ENCODE measurements around the gene GMEB2. TPM values are rescaled to one million over a fixed set of nuclear protein-coding genes. Genes with fewer than 3 reads are reported as not detected.
"Not testable (repeated sequence)": the region's sequence is repeated elsewhere in the genome, so short reads cannot be mapped to it uniquely, and the experiment has no call there.

Gene GMEB2
- total RNA-seq, 1 experiment from 2014 or later = 19.6 TPM

GRCh38 chr20:63672666-63673065, 45.8 kb upstream of the GMEB2 start:
- peaks cover 17% of the 10 kb centered on the region for H3K36me3 Mint-ChIP-seq (ENCODE audit: insufficient read depth, unreplicated experiment)
- no peak for TF ChIP-seq CTCF (IDR thresholded peaks at IDR 0.05; ENCODE audit: unreplicated experiment)
- intact Hi-C loops (cut with micrococcal nuclease) = no loop called here
- H3K4me1 Mint-ChIP-seq (ENCODE audit: insufficient read depth, unreplicated experiment) = no peaks in the 10 kb centered on the region
- no peak overlapping the region for H3K4me3 Mint-ChIP-seq (ENCODE audit: unreplicated experiment)
- ChIA-PET CTCF (no interaction called here), POLR2A (interaction anchor here (0.7 to 1.9 kb wide), 3 partner anchors 10 to 192 kb away, joined by 4 to 10 read pairs (median 6); partner anchors contain the start of genes RTEL1 and TPD52L2)
- H3K27me3 Mint-ChIP-seq (ENCODE audit: insufficient read depth, unreplicated experiment) = no peaks in the 10 kb centered on the region
- H3K27ac Mint-ChIP-seq (ENCODE audit: low read depth, unreplicated experiment) = no peak overlapping the region
- BruUV-seq (replicated peaks) = no TSS peak
- H3K9me3 Mint-ChIP-seq (ENCODE audit: unreplicated experiment) = no peaks in the 10 kb centered on the region
- no peak for DNase-seq (ENCODE audit: unreplicated experiment)

- intact Hi-C loops (cut with micrococcal nuclease); DNase-seq (ENCODE audit: unreplicated experiment); CTCF ChIA-PET; H3K9me3 Mint-ChIP-seq (ENCODE audit: unreplicated experiment); H3K4me3 Mint-ChIP-seq (ENCODE audit: unreplicated experiment); H3K4me1 Mint-ChIP-seq (ENCODE audit: insufficient read depth, unreplicated experiment); H3K27me3 Mint-ChIP-seq (ENCODE audit: insufficient read depth, unreplicated experiment); H3K27ac Mint-ChIP-seq (ENCODE audit: low read depth, unreplicated experiment); BruUV-seq (replicated peaks): not testable (repeated sequence)
- POLR2A ChIA-PET = interaction anchor here (0.6 to 1.9 kb wide), 3 partner anchors 11 to 120 kb away, joined by 3 to 10 read pairs (median 4); partner anchors contain the start of gene RTEL1
- peaks cover 24% of the 10 kb centered on the region for H3K36me3 Mint-ChIP-seq (ENCODE audit: insufficient read depth, unreplicated experiment)
Measured at GRCh38 chr20:63671695-63672094, 44.8 kb upstream of the GMEB2 start.

- H3K4me3 Mint-ChIP-seq (ENCODE audit: unreplicated experiment) = no peak overlapping the region
- no peaks in the 10 kb centered on the region for H3K4me1 Mint-ChIP-seq (ENCODE audit: insufficient read depth, unreplicated experiment)
- H3K9me3 Mint-ChIP-seq (ENCODE audit: unreplicated experiment) = no peaks in the 10 kb centered on the region
- intact Hi-C loops (cut with micrococcal nuclease) = no loop called here
- no TSS peak for BruUV-seq (replicated peaks)
- no peak for TF ChIP-seq CTCF (IDR thresholded peaks at IDR 0.05; ENCODE audit: unreplicated experiment)
- no peaks in the 10 kb centered on the region for H3K27me3 Mint-ChIP-seq (ENCODE audit: insufficient read depth, unreplicated experiment)
- CTCF ChIA-PET = interaction anchor here (0.6 to 1.1 kb wide), 2 partner anchors 21 to 26 kb away, joined by 3 to 4 read pairs; no protein-coding TSS in a partner anchor
- DNase-seq (ENCODE audit: unreplicated experiment) = no peak
- H3K36me3 Mint-ChIP-seq (ENCODE audit: insufficient read depth, unreplicated experiment) = peaks cover 28% of the 10 kb centered on the region
- POLR2A ChIA-PET = interaction anchor here (0.8 to 1.2 kb wide), 3 partner anchors 10 to 14 kb away, joined by 3 to 5 read pairs (median 3); partner anchors contain the start of gene RTEL1
- H3K27ac Mint-ChIP-seq (ENCODE audit: low read depth, unreplicated experiment) = no peak overlapping the region
Measured at GRCh38 chr20:63668351-63668750, 41.5 kb upstream of the GMEB2 start.

- no peaks in the 10 kb centered on the region for H3K27me3 Mint-ChIP-seq (ENCODE audit: insufficient read depth, unreplicated experiment)
- H3K27ac Mint-ChIP-seq (ENCODE audit: low read depth, unreplicated experiment) = no peak overlapping the region
- POLR2A ChIA-PET = interaction anchor here (0.7 to 1.1 kb wide), 3 partner anchors 11 to 14 kb away, joined by 3 to 4 read pairs (median 3); no protein-coding TSS in a partner anchor
- H3K36me3 Mint-ChIP-seq (ENCODE audit: insufficient read depth, unreplicated experiment) = peaks cover 28% of the 10 kb centered on the region
- BruUV-seq (replicated peaks) = no TSS peak
- no peaks in the 10 kb centered on the region for H3K4me1 Mint-ChIP-seq (ENCODE audit: insufficient read depth, unreplicated experiment)
- CTCF ChIA-PET = no interaction called here
- intact Hi-C loops (cut with micrococcal nuclease) = no loop called here
- no peak overlapping the region for H3K4me3 Mint-ChIP-seq (ENCODE audit: unreplicated experiment)
- TF ChIP-seq CTCF (IDR thresholded peaks at IDR 0.05; ENCODE audit: unreplicated experiment) = no peak
- DNase-seq (ENCODE audit: unreplicated experiment) = no peak
- H3K9me3 Mint-ChIP-seq (ENCODE audit: unreplicated experiment) = no peaks in the 10 kb centered on the region
Measured at GRCh38 chr20:63667858-63668257, 41.0 kb upstream of the GMEB2 start.
